A549 (cell line): ENCODE measurements around the gene PPP2R5A.

Experiments
- FOSL2 ChIP-seq, 2 experiments: fragments of 450-650 bp in 1 of 2; fragments of >200 bp in 1 of 2; sonication (Bioruptor Twin) in 1 of 2; formaldehyde crosslinking; IDR thresholded peaks; 2 replicates each; pipeline versions ENCODE4 v1.5.0 to v1.6.1; 2016 to 2020; ENCODE audit warnings: mild to moderate bottlenecking in 1 of 2, moderate library complexity in 1 of 2
- HEYL ChIP-seq: fragments of 250-450 bp; sonication (Bioruptor Pico); IDR thresholded peaks from 2 replicates; pipeline ENCODE4 v1.8.0; 2021; ENCODE audit warnings: mild to moderate bottlenecking, moderate library complexity
- KDM1A ChIP-seq: fragments of 200-600 bp; sonication (generic); IDR thresholded peaks from 2 replicates; pipeline ENCODE4 v1.6.1; 2016; ENCODE audit warnings: low read depth, mild to moderate bottlenecking
- NFE2L2 ChIP-seq: fragments of 150-350 bp; conservative IDR thresholded peaks from 2 replicates; pipeline ENCODE4 v1.6.1; 2014; ENCODE audit warnings: low read length
- POLR2A ChIP-seq: IDR thresholded peaks from 2 replicates; pipeline ENCODE4 v1.6.1; 2012; ENCODE audit warnings: mild to moderate bottlenecking, low read length
- RAD21 ChIP-seq, 2 experiments: fragments of >200 bp in 1 of 2; sonication (Bioruptor Twin) in 1 of 2; formaldehyde crosslinking in 1 of 2; IDR thresholded peaks in 1 of 2; conservative IDR thresholded peaks in 1 of 2; 2 replicates in 1 of 2; 3 replicates in 1 of 2; pipeline ENCODE4 v1.6.1; 2012 to 2018; ENCODE audit warnings: inconsistent platforms in 1 of 2
- RNF2 ChIP-seq: fragments of 200-600 bp; sonication (generic); IDR thresholded peaks from 2 replicates; pipeline ENCODE4 v1.6.1; 2016; ENCODE audit warnings: low read depth, mild to moderate bottlenecking, antibody characterized with exemption, moderate library complexity, borderline replicate concordance
- TF ChIP-seq, protein P1 (sequence below): fragments of >200 bp; sonication (Bioruptor Twin); formaldehyde crosslinking; IDR thresholded peaks from 3 replicates; pipeline ENCODE4 v1.5.1; 2016

DNA sequence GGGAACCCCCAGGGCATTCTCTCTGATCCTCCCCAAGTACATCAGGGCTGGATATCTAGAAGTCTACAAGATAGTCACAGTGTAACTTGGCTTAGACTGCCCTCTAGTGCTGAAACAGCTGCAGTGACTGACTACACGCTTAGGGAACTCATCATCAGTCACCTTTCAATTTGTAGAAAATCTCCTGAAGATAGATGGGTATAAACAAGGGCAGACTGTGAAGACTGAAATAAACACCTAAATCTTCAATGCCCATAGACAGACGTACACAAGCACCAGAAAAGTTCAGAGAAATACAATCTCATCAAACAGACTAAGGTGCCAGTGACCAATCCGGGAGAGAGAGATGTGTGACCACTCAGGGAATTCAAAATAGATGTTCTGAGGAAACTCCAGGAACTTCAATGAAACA is 82.9 kb downstream of the PPP2R5A start:
- TF ChIP-seq KDM1A (no peak), POLR2A (no peak), RNF2 (no peak), HEYL (CRISPR knock-in tag) (no peak), RAD21 (conservative IDR thresholded peaks at IDR 0.05 in 1 of 2, IDR thresholded peaks at IDR 0.05 in 1 of 2) (peak; percentile 78 to 83), NFE2L2 (no peak), FOSL2 (IDR thresholded peaks at IDR 0.05) (no peak), FOSL2 (CRISPR knock-in tag; IDR thresholded peaks at IDR 0.05) (no peak)
- TF ChIP-seq, protein P1, sequence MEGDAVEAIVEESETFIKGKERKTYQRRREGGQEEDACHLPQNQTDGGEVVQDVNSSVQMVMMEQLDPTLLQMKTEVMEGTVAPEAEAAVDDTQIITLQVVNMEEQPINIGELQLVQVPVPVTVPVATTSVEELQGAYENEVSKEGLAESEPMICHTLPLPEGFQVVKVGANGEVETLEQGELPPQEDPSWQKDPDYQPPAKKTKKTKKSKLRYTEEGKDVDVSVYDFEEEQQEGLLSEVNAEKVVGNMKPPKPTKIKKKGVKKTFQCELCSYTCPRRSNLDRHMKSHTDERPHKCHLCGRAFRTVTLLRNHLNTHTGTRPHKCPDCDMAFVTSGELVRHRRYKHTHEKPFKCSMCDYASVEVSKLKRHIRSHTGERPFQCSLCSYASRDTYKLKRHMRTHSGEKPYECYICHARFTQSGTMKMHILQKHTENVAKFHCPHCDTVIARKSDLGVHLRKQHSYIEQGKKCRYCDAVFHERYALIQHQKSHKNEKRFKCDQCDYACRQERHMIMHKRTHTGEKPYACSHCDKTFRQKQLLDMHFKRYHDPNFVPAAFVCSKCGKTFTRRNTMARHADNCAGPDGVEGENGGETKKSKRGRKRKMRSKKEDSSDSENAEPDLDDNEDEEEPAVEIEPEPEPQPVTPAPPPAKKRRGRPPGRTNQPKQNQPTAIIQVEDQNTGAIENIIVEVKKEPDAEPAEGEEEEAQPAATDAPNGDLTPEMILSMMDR: peak; percentile 76
